T follicular helper cell (primary cell): ENCODE data around the gene TUT7.
"Not testable (repeated sequence)": the region's sequence is repeated elsewhere in the genome, so short reads cannot be mapped to it uniquely, and the experiment has no call there.

Source experiments
- DNase-seq: peaks from one replicate; pipeline ENCODE4 v3.0.0-alpha.2; 2020; ENCODE audit warnings: low read depth

TUT7 gene

GRCh38 chr9:86304236-86304730 lies 49.9 kb downstream of the TUT7 start:
- DNase-seq = no peak

- peak; percentile 21 for DNase-seq
These were observed 50.8 kb downstream of the TUT7 start for GRCh38 chr9:86303316-86303975.

GRCh38 chr9:86301686-86302085 lies 52.5 kb downstream of the TUT7 start:
- no peak for DNase-seq

GRCh38 chr9:86300701-86301100 lies 53.5 kb downstream of the TUT7 start:
- DNase-seq = no peak

- DNase-seq = no peak
These were observed 55.3 kb downstream of the TUT7 start for GRCh38 chr9:86298873-86299272.

GRCh38 chr9:86290341-86290740 lies 63.9 kb downstream of the TUT7 start:
- not testable (repeated sequence) for DNase-seq

GRCh38 chr9:86288499-86289198 lies 65.6 kb downstream of the TUT7 start:
- DNase-seq = no peak

- DNase-seq = no peak
These were observed 67.2 kb downstream of the TUT7 start for GRCh38 chr9:86287013-86287412.

GRCh38 chr9:86286278-86286677 lies 67.9 kb downstream of the TUT7 start:
- no peak for DNase-seq

GRCh38 chr9:86285261-86285660 lies 68.9 kb downstream of the TUT7 start:
- DNase-seq = no peak

GRCh38 chr9:86282979-86283535 lies 71.2 kb downstream of the TUT7 start:
- DNase-seq = no peak

GRCh38 chr9:86282077-86282978 lies 71.9 kb downstream of the TUT7 start, which contains the start of gene ISCA1:
Gene ISCA1 (minus strand): TSS chr9:86282538. CDS start chr9:86282458, 80 bp downstream.
- peak; percentile 99 for DNase-seq

- DNase-seq = peak; percentile 3
These were observed 72.6 kb downstream of the TUT7 start for GRCh38 chr9:86281593-86282076.

GRCh38 chr9:86280580-86280979 lies 73.6 kb downstream of the TUT7 start:
- DNase-seq = no peak

GRCh38 chr9:86279839-86280238 lies 74.4 kb downstream of the TUT7 start:
- no peak for DNase-seq

GRCh38 chr9:86277072-86277471 lies 77.1 kb downstream of the TUT7 start:
- no peak for DNase-seq

- no peak for DNase-seq
These were observed 78.2 kb downstream of the TUT7 start for GRCh38 chr9:86275962-86276361.

GRCh38 chr9:86274821-86275643 lies 79.2 kb downstream of the TUT7 start:
- DNase-seq = no peak

- DNase-seq = no peak
These were observed 82.0 kb downstream of the TUT7 start for GRCh38 chr9:86272221-86272620.

GRCh38 chr9:86263876-86264275 lies 90.3 kb downstream of the TUT7 start:
- no peak for DNase-seq

- DNase-seq = no peak
These were observed 91.7 kb downstream of the TUT7 start for GRCh38 chr9:86262492-86262891.
